K562 (cell line): ENCODE results near the gene RIPOR1. TPM values are rescaled to one million over a fixed set of nuclear protein-coding genes. Genes with fewer than 3 reads are reported as not detected.

Source experiments
- BCOR ChIP-seq: fragments of 450-650 bp; IDR thresholded peaks from 2 replicates; pipeline ENCODE4 v1.6.1; 2016
- BHLHE40 ChIP-seq: IDR thresholded peaks from 2 replicates; pipeline ENCODE4 v1.6.1; 2011; ENCODE audit warnings: low read length, improper control_type of control experiment
- BRD4 ChIP-seq: fragments of 200-600 bp; sonication (generic); IDR thresholded peaks from 2 replicates; pipeline ENCODE4 v1.6.1; 2017; ENCODE audit warnings: inconsistent platforms
- CBX3 ChIP-seq, 2 experiments: IDR thresholded peaks; 1 replicate in 1 of 2; 2 replicates in 1 of 2; pipeline ENCODE4 v1.6.1; 2012; ENCODE audit warnings: inconsistent platforms in 2 of 2, low read length in 2 of 2, borderline replicate concordance in 1 of 2, control low read depth in 1 of 2
- CC2D1A ChIP-seq: fragments of 450-650 bp; IDR thresholded peaks from 2 replicates; pipeline ENCODE4 v1.6.1; 2017; ENCODE audit warnings: mild to moderate bottlenecking
- CREM ChIP-seq: IDR thresholded peaks from 2 replicates; pipeline ENCODE4 v1.6.1; 2014; ENCODE audit warnings: antibody characterized with exemption, low read depth
- E2F6 ChIP-seq, 2 experiments: IDR thresholded peaks; 2 replicates each; pipeline ENCODE4 v1.6.1; 2011; ENCODE audit warnings: borderline replicate concordance in 1 of 2, control low read depth in 1 of 2, low read depth in 1 of 2, low read length in 1 of 2, mild to moderate bottlenecking in 1 of 2, mixed read lengths in 1 of 2, moderate library complexity in 1 of 2; ENCODE audit not compliant: insufficient read depth in 1 of 2, insufficient read length in 1 of 2, poor library complexity in 1 of 2, severe bottlenecking in 1 of 2; ENCODE audit errors: extremely low read depth in 1 of 2
- EHMT2 ChIP-seq: fragments of 450-650 bp; IDR thresholded peaks from 2 replicates; pipeline ENCODE4 v1.6.1; 2018; ENCODE audit warnings: antibody characterized with exemption
- ELK1 ChIP-seq: sonication (generic); formaldehyde crosslinking; IDR thresholded peaks from 2 replicates; pipeline ENCODE4 v1.8.1; 2022; ENCODE audit warnings: missing genetic modification reagents
- MCM7 ChIP-seq, 2 experiments: fragments of 450-650 bp; IDR thresholded peaks; 2 replicates each; pipeline ENCODE4 v1.6.1; 2016 to 2018
- NFRKB ChIP-seq: fragments of 450-650 bp; IDR thresholded peaks from 2 replicates; pipeline ENCODE4 v1.6.1; 2016; ENCODE audit warnings: low read depth
- NR2C1 ChIP-seq, 2 experiments: fragments of 450-650 bp; IDR thresholded peaks; 2 replicates each; pipeline ENCODE4 v1.6.1; 2017; ENCODE audit warnings: mild to moderate bottlenecking in 2 of 2, antibody characterized with exemption in 1 of 2, inconsistent platforms in 1 of 2, missing compliant biosample characterization in 1 of 2, missing genetic modification characterization in 1 of 2
- NR3C1 ChIP-seq: sonication (generic); formaldehyde crosslinking; IDR thresholded peaks from 2 replicates; pipeline ENCODE4 v1.8.1; 2022; ENCODE audit warnings: missing genetic modification reagents
- PKNOX1 ChIP-seq: fragments of 450-650 bp; IDR thresholded peaks from 2 replicates; pipeline ENCODE4 v1.6.1; 2016
- POLR2AphosphoS2 ChIP-seq: IDR thresholded peaks from 2 replicates; pipeline ENCODE4 v1.6.1; 2012; ENCODE audit warnings: low read length, improper control_type of control experiment
- PRMT5 ChIP-seq: sonication (generic); formaldehyde crosslinking; IDR thresholded peaks from 2 replicates; pipeline ENCODE4 v1.5.0; 2020; ENCODE audit warnings: missing genetic modification reagents
- RCOR1 ChIP-seq, 2 experiments: IDR thresholded peaks; 2 replicates each; pipeline ENCODE4 v1.6.1; 2012; ENCODE audit warnings: low read depth in 2 of 2, low read length in 2 of 2, borderline replicate concordance in 1 of 2, improper control_type of control experiment in 1 of 2
- SRF ChIP-seq, 2 experiments: fragments of 250-450, 450-650 bp in 1 of 2; sonication (Bioruptor Pico) in 1 of 2; sonication (generic) in 1 of 2; formaldehyde crosslinking; IDR thresholded peaks; 2 replicates each; pipeline versions ENCODE4 v1.5.0 to v1.5.1; 2020 to 2022; ENCODE audit warnings: mild to moderate bottlenecking in 1 of 2, missing genetic modification reagents in 1 of 2
- TFAM ChIP-seq: fragments of 250-450 bp; sonication (Bioruptor Pico); conservative IDR thresholded peaks from 2 replicates; pipeline ENCODE4 v1.5.0; 2021; ENCODE audit warnings: mild to moderate bottlenecking, moderate library complexity
- TOE1 ChIP-seq, 2 experiments: fragments of 450-650 bp in 1 of 2; sonication (generic) in 1 of 2; formaldehyde crosslinking in 1 of 2; IDR thresholded peaks; 2 replicates each; pipeline versions ENCODE4 v1.7.1 to v1.8.0; 2016 to 2022; ENCODE audit warnings: borderline replicate concordance in 2 of 2, mild to moderate bottlenecking in 2 of 2, antibody characterized with exemption in 1 of 2, inconsistent platforms in 1 of 2, low read depth in 1 of 2, missing genetic modification reagents in 1 of 2, moderate library complexity in 1 of 2
- ZKSCAN8 ChIP-seq: fragments of 200-800 bp; sonication (Bioruptor generic); IDR thresholded peaks from 2 replicates; pipeline ENCODE4 v1.6.1; 2016; ENCODE audit warnings: missing genetic modification characterization, missing compliant biosample characterization
- ZNF23 ChIP-seq: fragments of 250-450 bp; sonication (Bioruptor Pico); IDR thresholded peaks from 2 replicates; pipeline ENCODE4 v1.4.0; 2020; ENCODE audit warnings: mild to moderate bottlenecking
- polyA plus RNA-seq, 8 experiments: library from polyadenylated mRNA; depleted of rRNA in 4 of 8; stranded (reverse) in 5 of 8; unstranded in 3 of 8; fragments of >200 nt; fragmentation: Nextera tagmentation in 2 of 8; fragmentation: Illumina TruSeq in 1 of 8; extraction: Ambion mirVana in 2 of 8; extraction: Trizol in 1 of 8; gene quantifications; 2 replicates each; pipeline versions ENCODE4 v1.2.1 to v1.2.3, GENCODE V29; 2011 to 2014; ENCODE audit warnings: inconsistent platforms in 1 of 8, missing spikeins in 1 of 8
- total RNA-seq, 7 experiments: library from RNA; depleted of rRNA in 6 of 7; stranded (reverse); fragments of >200 nt in 6 of 7; fragmentation: Illumina TruSeq in 2 of 7; extraction: Trizol in 2 of 7; gene quantifications; 2 replicates each; pipeline versions ENCODE4 v1.2.1 to v1.2.3, GENCODE V29; 2011 to 2021; ENCODE audit warnings: low replicate concordance in 1 of 7

The RIPOR1 gene
- total and polyA plus RNA-seq, 9 of the 15 experiments (the other 6 are each of a cell fraction or from before 2014, with no cell fraction given): 0.36 to 31.1 (median 3.0) TPM

GRCh38 chr16:67504031-67505021 lies 24.3 kb upstream of the RIPOR1 start (continued):
- TF ChIP-seq NR2C1 (IDR thresholded peaks at IDR 0.05): peak; percentile 32
- peak; percentile 70 for TF ChIP-seq NR2C1 (tag; IDR thresholded peaks at IDR 0.05)
- 0 out of 2 replicates have a peak, but pooled peaks have one; percentile 38 for TF ChIP-seq POLR2AphosphoS2
- no peak; the same call in none of the 2 replicates for TF ChIP-seq NFRKB
- peak; percentile 45; the same call in 1 of the 2 replicates for TF ChIP-seq CC2D1A
- no peak for TF ChIP-seq NR3C1
- no peak for TF ChIP-seq ELK1 (CRISPR knock-in tag)
- peak in 1 of 2 experiments; percentile 94; a peak in 2 of 4 replicates for TF ChIP-seq RCOR1 (IDR thresholded peaks at IDR 0.05; ENCODE audit: borderline replicate concordance in 1 of 2, low read depth in 2 of 2, low read length in 2 of 2)
- no peak for TF ChIP-seq TFAM (CRISPR knock-in tag)
- 0 out of 2 replicates have a peak, but pooled peaks have one; percentile 40 for TF ChIP-seq CREM
- TF ChIP-seq ZKSCAN8 (CRISPR knock-in tag): peak; percentile 21; the same call in 1 of the 2 replicates
- peak; percentile 88 for TF ChIP-seq PKNOX1
- peak in 1 of 2 experiments; percentile 60 for TF ChIP-seq E2F6 (IDR thresholded peaks at IDR 0.05; ENCODE audit: borderline replicate concordance in 1 of 2, extremely low read depth in 1 of 2, insufficient read depth in 1 of 2, insufficient read length in 1 of 2, low read depth in 1 of 2, low read length in 1 of 2, poor library complexity in 1 of 2, severe bottlenecking in 1 of 2)
- TF ChIP-seq PRMT5 (CRISPR knock-in tag): no peak
- no peak for TF ChIP-seq ZNF23
- 0 out of 4 replicates have a peak, but pooled peaks of 1 of the 2 experiments have one; percentile 29 for TF ChIP-seq SRF (CRISPR knock-in tag; IDR thresholded peaks at IDR 0.05)
- no peak for TF ChIP-seq BRD4
- peak; percentile 81; the same call in 1 of the 2 replicates for TF ChIP-seq TOE1 (IDR thresholded peaks at IDR 0.05; ENCODE audit: borderline replicate concordance)
- TF ChIP-seq TOE1 (CRISPR knock-in tag; IDR thresholded peaks at IDR 0.05; ENCODE audit: borderline replicate concordance, low read depth): no peak
- peak; percentile 88 for TF ChIP-seq BHLHE40
- peak; percentile 97 for TF ChIP-seq BCOR
- no peak for TF ChIP-seq EHMT2
- TF ChIP-seq CBX3 (IDR thresholded peaks at IDR 0.05; ENCODE audit: borderline replicate concordance in 1 of 2, low read length in 2 of 2): peak in 1 of 2 experiments; percentile 68; a peak in 1 of 3 replicates
- no peak for TF ChIP-seq MCM7 (IDR thresholded peaks at IDR 0.05)
